HG03354 (cell line): ENCODE data around the gene SGF29.
"Not testable (repeated sequence)": the region's sequence is repeated elsewhere in the genome, so short reads cannot be mapped to it uniquely, and the experiment has no call there.

Source experiments
- ATAC-seq: cut with Tn5 transposase; IDR thresholded peaks from one replicate; pipeline ENCODE4 v1.9.1; 2021; ENCODE audit warnings: mild to moderate bottlenecking; ENCODE audit not compliant: unreplicated experiment, poor library complexity, severe bottlenecking

The SGF29 gene

DNA sequence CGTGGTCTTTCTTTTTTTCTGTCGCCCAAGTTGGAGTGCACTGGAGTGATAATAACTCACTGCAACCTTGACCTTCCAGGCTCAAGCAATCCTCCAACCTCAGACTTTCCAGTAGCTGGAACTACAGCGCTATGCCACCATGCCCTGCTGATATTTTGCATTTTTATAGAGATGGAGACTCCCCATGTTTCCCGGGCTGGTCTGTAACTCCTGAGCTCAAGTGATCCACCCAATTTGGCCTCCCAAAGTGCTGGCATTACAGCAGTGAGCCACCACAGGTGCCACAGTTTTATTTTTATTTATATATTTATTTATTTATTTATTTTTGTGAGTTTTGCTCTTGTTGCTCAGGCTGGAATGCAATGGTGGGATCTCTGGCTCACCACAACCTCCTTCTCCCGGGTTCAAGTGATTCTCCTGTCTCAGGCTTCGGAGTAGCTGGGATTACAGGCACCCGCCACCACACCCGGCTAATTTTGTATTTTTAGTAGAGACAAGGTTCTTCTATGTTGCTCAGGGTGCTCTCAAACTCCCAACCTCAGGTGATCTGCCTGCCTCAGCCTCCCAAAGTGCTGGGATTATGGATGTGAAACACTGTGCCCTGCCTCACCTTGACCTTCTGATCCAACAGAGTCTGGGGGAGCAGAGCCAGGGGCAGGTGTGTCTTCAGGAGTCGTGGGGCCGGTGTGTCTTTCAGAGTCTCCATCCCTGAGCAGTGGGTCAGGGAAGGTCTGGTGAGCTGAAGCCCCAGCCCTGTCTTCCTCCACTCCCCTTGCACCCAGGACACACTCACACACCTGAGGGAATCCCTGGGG, 54.2 kb downstream of the SGF29 start:
- ATAC-seq: not testable (repeated sequence)

DNA sequence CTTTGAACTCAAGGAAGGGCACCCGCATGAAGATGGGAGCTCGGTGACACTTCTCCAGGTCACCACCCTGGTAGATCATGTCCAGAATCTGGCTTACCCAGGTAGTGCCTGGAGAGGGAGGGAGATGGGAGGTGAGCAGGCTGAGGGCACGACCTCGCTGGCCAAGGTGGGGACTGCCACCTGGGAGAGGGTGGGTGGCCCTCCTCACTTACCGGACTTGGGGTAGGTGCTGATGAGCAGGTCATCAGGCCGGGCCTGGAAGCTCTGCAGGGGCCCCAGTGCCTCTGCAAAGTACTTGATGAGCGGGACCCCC, 54.7 kb downstream of the SGF29 start:
- ATAC-seq: not testable (repeated sequence)

DNA sequence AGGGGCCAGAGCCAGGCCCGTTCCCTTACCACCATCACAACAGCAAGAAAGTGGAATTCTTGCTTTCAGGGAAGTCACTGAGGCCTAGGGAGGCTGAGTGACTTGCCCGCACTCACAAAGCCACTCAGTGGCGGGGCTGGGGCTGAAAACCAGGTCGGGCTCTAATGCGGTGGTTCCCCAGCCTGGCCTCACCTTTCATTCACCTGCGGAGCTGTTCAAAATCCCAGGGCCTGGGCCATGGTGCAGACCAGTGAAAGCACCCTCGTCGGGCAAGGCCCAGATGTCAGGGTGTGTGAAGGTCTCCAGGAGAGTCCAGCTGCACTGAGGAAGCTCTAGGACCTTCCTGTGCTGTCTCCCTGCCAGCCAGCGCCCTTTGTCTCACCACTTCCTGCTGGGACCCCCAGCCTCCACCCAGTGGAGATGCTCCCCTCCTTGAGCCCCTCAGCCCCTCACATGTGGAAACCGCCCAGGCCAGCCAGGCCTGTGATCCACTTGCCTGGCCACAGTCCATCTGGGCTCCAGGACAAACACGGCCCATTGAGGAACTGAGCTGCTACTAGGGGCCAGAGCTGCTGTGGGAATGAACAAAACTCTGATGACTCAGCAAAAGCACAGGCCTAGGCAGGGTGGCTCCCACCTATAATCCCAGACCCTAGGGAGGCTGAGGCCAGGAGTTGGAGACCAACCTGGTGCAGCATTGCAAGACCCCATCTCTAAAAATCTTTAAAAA, 55.3 kb downstream of the SGF29 start:
- not testable (repeated sequence) for ATAC-seq

DNA sequence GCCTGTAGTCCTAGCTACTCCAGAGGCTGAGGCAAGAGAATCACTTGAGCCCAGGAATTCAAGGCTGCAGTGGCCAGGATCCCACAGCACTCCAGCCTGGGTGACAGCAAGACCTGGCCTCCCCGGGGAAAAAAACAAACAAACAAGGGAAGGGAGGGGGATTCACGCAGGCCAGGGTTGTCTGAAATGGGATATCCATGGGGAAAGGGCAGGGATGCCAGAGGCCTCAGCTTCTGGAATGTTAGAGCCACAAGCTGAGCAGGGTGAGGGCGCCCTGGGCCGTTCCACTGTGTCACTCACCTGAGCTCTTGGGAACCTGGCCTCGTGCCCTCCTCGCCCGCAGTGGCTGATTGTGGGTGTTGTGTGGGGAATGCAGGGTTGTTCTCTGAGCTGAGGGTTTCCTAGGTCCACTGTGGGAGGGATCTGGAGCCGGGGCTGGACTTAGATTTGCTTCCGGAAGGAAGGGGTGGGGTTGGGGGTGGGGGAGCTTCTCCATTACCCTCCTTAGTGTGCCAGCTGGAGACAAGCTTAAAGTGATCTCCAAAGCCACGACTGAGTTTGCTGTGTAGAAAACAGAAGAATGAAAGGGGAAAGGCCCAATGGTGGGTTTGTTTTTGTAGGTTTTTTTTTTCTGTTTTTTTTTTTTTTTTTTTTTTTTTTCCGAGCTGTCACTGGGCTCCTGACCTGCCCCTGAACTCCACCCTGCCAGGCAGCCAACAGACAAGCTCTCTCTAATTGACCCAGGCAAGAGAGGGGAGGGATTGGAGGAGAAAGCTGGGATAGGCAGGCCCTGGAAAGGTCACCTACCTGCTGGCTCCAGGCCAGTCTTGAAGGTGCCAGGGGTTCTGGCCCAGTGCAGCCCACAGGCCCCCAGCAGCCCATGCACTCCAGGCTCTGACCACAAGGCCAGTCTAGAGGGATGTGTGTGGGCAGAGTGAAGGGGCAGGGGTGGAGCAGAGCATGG, 56.2 kb downstream of the SGF29 start, which contains the start of gene SULT1A1:
TSS of gene SULT1A1 (minus strand) at position 414 of the 964 bp plus-strand sequence. CDS start 1,189 bp downstream, outside the sequence.
- ATAC-seq: no peak

DNA sequence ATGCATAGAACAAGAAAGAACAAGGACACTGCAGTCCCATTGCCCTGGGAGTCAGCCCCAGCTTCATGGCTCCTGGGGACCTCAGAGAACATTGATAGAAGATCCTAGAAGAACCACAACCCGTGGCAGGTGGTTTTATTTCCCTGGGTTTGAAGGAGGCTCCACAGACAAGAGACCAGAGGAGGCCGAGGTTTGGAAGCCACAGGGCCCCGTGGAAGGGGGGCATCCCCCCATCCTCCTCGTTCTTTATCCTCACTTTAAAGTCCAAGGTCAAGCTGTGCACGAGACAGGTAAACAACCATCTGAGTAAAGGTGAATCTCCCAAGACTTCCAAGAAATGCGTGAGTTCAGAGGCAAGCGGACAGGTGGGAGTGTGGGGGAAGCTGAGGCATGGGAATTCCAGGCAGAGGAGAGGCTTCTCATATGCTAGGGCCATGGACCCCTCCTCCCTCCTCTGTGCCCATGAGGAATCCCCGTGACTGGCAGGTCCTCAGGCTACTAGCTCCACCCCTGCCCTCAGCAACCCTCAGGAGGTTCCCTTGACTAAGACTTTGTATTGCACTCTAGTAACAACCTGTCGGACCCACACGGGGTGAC, 57.0 kb downstream of the SGF29 start:
- ATAC-seq: no peak

DNA sequence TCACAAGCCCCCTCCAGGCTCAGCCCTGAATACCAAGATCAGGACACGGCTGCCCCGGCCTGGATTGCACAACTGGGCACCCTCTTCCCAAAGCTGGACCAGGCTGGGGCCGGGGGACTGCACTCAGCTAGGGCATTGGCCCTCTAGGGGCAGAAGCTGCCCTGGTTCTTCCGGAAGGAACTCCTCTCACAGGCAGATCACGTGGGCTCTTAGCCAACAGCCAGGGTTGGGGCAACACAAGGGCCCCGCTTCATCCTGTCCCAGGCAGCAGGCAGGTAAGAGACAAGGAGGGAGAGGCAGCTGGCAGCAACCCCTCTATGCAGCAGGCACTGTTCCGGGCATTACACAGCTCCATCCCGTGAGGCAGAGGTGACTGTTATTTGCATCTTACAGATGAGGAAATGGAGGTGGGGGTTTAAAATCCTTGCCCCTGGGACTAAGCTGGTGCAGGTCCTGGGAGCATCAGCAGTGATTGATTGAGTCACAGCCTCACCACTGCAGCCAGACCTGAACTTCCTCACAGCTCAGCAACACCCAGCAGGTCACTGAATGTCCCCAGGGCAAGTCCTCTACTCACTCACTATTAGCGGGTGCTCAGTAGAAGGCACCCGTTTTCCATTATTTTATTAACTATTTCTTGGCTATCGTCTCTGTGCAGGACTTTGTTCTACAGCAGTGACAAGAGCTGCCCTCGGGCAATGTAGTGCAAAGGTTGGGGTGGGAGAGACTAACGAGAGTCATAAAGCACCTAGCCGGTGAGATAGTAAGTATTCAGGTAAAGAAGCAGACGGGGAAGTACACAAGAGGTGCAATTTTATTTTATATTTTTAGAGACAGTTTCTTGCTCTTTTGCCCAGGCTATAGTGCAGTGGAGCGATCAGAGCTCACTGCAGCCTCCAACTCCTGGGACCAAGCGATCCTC, 58.9 kb downstream of the SGF29 start:
- ATAC-seq: peak; percentile 74

DNA sequence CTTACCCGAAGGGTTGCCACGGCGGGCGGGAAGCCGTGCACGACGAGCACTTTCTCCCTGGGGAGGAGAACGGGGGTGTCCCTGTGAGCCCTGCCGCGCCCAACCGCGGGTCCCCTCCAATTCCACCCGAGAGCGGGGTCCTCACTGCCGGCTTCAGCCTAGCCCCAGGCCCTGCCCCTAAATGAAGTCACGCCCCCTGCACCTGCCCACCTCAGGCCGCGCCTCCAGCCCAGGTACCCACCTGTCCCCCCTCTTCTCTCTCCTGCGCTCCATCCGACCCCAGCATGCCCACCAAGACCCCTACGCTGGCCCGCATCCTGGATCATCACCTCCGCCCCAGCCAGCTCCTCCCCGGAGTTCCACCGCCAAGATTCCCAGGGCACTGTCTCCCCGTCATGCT, 60.2 kb downstream of the SGF29 start:
- not testable (repeated sequence) for ATAC-seq

DNA sequence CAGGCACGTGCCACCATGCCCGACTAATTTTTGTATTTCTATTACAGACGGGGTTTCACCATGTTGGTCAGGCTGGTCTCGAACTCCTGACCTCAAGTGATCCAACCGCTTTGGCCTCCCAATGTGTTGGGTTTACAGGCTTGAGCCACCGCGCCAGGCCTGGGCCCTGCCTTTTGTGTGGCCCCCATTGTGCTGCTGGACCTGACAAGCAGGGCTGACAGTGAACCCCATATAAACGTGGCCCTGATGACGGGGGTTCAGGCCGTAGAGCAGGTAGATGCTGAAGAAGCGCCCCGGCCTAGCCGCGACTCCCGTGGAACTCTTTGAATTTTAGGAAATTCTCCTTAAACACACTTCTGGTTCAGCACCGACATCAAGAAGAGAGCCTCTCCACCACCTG, 60.8 kb downstream of the SGF29 start:
- not testable (repeated sequence) for ATAC-seq

DNA sequence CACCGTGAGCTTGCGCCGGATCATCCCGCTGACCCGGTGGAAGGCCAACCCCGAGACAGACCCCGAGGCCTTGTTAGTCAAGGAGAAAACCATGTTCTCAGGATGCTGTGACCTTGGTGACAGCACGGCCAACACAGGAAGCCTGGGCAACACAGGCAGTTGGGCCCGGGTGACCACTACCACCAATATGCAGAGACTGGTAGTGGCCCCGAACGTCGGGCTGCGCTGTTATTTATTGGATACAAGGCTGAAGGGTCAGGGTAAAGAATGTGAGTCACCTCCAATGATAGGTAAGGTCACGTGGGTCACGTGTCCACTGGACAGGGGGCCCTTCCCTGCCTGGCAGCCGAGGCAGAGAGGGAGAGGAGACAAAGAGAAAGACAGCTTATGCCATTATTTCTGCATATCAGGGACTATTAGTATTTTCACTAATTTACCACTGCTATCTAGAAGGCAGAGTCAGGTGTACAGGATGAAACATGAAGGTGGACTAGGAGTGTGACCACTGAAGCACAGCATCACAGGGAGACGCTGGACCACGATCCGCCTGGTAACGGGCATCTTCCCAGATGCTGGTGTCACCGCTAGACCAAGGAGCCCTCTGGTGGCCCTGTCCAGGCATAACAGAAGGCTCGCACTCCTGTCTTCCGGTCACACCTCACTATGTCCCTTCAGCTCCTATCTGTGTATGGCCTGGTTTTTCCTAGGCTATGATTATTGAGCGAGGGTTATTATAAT, 61.9 kb downstream of the SGF29 start:
- not testable (repeated sequence) for ATAC-seq

DNA sequence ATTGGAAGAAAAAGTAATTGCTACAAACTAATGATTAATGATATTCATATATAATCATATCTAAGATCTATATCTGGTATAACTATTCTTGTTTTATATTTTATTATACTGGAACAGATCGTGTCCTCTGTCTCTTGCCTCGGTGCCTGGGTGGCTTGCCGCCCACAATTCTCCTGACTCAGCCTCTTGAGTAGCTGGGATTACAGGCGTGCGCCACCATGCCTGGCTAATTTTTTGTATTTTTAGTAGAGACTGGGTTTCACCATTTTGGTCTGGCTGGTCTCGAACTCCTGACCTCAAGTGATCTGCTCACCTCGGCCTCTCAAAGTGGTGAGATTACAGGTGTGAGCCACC, 62.5 kb downstream of the SGF29 start:
- not testable (repeated sequence) for ATAC-seq

DNA sequence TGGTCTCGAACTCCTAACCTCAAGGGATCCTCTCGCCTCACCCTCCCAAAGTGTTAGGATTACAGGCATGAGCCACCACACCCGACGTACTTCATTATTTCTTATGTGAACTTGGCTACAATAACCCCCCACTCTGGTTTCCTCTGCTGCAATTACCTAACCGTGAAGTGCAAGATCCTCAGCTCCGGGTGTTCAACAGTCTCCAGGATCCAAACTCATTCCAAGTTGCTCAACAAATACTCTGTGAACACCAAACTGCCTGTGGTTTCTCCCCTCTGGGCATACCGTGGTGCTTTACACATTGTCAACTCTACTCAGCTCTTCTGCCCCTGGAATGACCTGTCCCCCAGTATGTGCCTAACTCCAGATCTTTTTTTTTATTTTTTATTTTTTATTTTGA, 62.9 kb downstream of the SGF29 start:
- ATAC-seq: no peak

DNA sequence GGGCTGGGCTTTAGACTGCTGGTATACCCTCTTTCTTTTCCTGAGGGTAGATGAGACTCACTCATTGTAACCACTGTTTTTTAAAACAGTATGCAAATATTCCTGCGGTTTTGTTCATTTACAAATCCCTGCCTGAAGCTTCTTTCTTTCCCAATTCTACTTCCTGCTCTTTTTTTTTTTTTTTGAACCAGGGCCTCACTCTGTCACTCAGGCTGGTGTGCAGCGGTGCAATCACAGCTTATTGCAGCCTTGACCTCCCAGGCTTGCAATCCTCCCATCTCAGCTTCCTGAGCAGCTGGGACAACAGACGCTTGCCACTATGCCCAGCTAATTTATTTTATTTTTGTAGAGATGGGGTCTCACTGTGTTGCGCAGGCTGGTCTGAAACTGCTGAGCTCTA, 64.2 kb downstream of the SGF29 start:
- no peak for ATAC-seq

DNA sequence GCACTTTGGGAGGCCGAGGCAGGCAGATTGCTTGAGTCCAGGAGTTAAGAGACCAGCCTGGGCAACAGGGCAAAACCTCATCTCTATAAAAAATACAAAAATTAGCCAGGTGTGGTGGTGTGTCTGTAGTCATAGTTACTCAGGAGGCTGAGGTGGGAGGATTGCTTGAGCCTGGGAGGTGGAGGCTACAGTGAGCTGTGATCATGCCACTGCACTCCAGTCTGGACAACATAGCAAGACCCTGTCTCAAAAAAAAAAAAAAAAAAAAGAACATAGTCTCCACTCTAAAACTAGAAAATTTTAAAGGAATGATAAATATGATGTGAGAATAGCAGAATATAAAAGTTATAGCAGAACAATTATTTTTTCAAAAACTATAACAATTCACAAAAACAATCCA, 66.6 kb downstream of the SGF29 start:
- ATAC-seq: not testable (repeated sequence)

DNA sequence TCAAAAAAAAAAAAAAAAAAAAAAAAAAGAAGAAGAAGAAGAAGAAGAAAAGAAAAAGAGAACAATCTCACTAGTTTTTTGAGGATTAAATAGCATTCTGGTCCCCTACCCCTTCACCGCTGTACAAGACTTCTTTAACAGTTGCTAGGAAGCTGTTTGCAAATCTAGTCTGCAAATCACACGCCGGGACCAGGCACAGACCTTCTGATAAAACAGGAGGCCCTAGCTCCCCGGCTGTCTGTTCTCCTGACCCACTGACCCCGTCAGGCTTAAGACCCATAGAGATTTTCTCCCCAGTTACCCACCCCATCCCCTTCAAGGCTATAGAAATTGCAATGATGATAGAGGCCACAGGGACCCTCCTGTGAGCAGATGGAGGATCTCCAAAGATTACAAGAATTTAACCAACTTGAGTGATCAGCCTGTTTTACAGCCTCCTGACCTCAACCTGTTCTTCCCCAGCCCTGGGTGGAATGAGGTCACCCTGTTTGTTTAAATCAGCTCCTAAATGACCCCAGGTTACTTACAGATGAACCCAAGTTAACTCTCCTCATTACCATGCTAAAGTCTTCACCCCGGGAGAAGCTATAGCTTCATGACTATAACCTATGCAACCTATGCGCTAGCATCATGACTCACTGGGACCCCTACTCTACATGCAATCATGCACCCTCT, 67.9 kb downstream of the SGF29 start:
- no peak for ATAC-seq

DNA sequence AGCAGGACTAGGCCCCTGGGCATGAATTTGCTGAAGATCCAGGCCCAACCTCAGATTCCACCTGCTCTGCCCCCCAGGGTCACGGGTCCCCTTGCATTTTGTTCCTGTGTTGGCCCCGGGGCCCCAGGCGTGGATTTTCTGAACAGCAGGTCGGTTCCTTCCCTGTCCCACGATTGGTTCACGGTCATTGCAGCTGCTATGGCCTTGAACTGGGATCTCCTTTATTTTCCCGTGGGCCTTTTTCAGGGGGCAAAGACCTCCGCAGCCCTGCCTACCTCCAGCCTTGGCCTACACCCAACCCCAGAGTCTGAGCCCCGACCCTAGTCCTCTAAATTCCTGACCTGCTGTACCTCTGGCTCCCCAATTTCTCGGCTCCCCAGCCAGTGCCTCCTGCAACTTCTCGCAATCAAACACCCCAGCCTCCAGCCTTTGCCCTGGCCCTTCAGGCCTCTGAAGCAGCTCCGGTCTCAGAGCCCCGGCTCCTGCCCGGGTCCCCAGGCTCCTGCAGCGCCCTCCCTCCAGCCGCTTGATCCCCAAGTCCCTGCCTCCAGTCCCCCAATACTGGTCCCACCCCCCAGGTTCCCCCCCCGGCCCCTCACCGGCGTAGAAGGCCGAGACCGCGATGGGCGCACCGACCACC, 68.9 kb downstream of the SGF29 start:
- ATAC-seq: not testable (repeated sequence)

DNA sequence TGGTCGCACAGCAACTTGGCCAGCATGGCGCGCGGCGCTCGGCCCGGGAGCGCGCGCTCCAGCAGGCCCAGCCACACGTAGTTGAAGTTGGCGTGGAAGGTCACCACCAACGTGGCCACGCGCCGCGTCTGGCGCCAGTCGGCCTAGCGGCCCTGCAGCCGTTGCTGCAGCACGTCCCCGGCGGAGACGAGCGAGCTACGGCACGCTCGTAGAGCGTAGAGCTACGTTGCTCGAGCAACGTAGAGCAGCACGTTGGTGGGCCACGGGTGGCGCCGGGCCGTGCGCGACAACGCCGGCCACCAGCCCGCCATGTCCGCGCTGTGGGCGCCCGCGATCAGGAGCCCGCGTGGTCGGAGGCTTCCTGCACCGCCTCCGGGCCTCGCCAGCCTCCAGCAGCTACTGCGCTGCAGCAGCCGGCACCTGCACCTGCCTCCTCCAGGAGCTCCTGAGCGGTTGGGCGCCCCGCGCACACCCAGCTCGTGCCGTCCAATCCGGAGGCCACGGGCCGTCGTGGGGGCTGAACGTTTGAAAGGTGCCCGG, 69.5 kb downstream of the SGF29 start:
- no peak for ATAC-seq

DNA sequence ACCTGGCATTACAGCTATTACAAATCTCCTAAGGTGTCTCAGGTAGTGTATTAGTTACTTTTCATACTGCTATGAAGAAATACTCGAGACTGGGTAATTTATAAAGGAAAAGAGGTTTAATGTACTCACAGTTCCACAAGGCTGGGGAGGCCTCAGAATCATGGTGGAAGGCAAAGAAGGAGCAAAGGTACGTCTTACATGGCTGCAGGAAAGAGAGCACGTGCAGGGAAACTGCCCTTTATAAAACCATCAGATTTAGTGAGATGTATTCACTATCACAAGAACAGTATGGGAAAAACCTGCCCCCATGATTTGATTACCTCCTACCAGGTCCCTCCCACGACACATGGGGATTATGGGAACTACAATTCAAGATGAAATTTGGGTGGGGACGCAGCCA, 77.2 kb downstream of the SGF29 start:
- ATAC-seq: not testable (repeated sequence)
